ENCODE results near the gene ANAPC1.

Gene ANAPC1

DNA sequence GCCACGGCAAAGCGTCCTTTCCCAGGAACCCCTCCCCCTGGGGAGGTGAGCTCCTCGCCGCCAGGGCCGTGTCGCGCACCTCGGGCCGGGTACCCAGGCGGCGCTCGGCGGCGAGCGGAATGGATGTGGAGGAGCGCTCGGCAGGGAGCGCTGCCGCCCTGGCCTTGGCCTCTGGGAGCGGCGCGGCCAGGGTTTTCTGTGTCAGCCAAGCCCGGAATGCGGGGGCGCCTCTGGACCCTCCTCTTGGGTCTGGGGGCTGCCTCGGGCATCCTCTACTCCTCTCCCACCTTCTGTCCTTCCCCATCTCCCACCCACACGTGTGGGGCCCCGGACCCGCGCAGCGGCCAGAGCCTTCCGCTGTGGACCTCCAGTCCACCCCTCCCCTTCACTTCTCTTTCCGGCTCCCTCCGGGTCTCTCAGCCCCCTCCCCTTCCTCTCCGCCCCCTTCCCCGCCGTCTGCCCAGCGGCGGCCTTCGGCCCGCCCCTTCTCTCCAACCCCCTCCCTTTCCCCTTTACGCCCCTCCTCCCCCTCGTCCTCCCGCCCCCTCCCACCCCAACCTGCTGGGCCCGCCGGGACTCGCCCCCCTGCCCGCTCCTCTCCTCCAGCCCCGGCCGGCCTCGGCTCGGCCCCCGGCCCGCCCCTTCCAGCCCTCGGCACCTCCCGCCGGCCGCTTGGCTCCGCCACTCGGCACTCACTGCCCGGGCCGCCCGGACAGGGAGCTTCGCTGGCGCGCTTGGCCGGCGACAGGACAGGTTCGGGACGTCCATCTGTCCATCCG, 14.1 kb upstream of the ANAPC1 start, which contains the start of gene MERTK (continued):
- TF ChIP-seq, protein P1, sequence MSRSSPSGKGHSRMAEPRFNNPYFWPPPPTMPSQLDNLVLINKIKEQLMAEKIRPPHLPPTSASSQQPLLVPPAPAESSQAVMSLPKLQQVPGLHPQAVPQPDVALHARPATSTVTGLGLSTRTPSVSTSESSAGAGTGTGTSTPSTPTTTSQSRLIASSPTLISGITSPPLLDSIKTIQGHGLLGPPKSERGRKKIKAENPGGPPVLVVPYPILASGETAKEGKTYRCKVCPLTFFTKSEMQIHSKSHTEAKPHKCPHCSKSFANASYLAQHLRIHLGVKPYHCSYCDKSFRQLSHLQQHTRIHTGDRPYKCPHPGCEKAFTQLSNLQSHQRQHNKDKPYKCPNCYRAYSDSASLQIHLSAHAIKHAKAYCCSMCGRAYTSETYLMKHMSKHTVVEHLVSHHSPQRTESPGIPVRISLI (tag by site-specific recombination; IDR thresholded peaks at IDR 0.05): no peak
- TF ChIP-seq GFI1B (tag by site-specific recombination; IDR thresholded peaks at IDR 0.05) (no peak), ZBTB6 (tag by site-specific recombination; IDR thresholded peaks at IDR 0.05) (no peak), ZNF561 (tag by site-specific recombination; IDR thresholded peaks at IDR 0.05; ENCODE audit: borderline replicate concordance) (no peak), KLF17 (tag by site-specific recombination; IDR thresholded peaks at IDR 0.05) (peak; percentile 22; the same call in 1 of the 2 replicates), ZNF785 (tag by site-specific recombination; IDR thresholded peaks at IDR 0.05) (no peak), ZBTB11 (tag by site-specific recombination; conservative IDR thresholded peaks at IDR 0.05; ENCODE audit: low read depth) (peak; percentile 86), PRDM4 (tag by site-specific recombination; IDR thresholded peaks at IDR 0.05) (no peak), ZBTB8A (tag by site-specific recombination; IDR thresholded peaks at IDR 0.05) (no peak), ZNF311 (tag by site-specific recombination; IDR thresholded peaks at IDR 0.05; ENCODE audit: borderline replicate concordance) (no peak), ZNF660 (tag by site-specific recombination; IDR thresholded peaks at IDR 0.05) (peak; percentile 45), ZNF747 (tag by site-specific recombination; IDR thresholded peaks at IDR 0.05) (no peak), SETDB1 (IDR thresholded peaks at IDR 0.05; ENCODE audit: insufficient read length, low read length) (no peak), SP7 (tag by site-specific recombination; IDR thresholded peaks at IDR 0.05) (peak; percentile 22), ZNF16 (tag by site-specific recombination; IDR thresholded peaks at IDR 0.05; ENCODE audit: low read depth) (no peak)
- TF ChIP-seq, protein P2, sequence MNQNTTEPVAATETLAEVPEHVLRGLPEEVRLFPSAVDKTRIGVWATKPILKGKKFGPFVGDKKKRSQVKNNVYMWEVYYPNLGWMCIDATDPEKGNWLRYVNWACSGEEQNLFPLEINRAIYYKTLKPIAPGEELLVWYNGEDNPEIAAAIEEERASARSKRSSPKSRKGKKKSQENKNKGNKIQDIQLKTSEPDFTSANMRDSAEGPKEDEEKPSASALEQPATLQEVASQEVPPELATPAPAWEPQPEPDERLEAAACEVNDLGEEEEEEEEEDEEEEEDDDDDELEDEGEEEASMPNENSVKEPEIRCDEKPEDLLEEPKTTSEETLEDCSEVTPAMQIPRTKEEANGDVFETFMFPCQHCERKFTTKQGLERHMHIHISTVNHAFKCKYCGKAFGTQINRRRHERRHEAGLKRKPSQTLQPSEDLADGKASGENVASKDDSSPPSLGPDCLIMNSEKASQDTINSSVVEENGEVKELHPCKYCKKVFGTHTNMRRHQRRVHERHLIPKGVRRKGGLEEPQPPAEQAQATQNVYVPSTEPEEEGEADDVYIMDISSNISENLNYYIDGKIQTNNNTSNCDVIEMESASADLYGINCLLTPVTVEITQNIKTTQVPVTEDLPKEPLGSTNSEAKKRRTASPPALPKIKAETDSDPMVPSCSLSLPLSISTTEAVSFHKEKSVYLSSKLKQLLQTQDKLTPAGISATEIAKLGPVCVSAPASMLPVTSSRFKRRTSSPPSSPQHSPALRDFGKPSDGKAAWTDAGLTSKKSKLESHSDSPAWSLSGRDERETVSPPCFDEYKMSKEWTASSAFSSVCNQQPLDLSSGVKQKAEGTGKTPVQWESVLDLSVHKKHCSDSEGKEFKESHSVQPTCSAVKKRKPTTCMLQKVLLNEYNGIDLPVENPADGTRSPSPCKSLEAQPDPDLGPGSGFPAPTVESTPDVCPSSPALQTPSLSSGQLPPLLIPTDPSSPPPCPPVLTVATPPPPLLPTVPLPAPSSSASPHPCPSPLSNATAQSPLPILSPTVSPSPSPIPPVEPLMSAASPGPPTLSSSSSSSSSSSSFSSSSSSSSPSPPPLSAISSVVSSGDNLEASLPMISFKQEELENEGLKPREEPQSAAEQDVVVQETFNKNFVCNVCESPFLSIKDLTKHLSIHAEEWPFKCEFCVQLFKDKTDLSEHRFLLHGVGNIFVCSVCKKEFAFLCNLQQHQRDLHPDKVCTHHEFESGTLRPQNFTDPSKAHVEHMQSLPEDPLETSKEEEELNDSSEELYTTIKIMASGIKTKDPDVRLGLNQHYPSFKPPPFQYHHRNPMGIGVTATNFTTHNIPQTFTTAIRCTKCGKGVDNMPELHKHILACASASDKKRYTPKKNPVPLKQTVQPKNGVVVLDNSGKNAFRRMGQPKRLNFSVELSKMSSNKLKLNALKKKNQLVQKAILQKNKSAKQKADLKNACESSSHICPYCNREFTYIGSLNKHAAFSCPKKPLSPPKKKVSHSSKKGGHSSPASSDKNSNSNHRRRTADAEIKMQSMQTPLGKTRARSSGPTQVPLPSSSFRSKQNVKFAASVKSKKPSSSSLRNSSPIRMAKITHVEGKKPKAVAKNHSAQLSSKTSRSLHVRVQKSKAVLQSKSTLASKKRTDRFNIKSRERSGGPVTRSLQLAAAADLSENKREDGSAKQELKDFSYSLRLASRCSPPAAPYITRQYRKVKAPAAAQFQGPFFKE (tag by site-specific recombination; IDR thresholded peaks at IDR 0.05; ENCODE audit: borderline replicate concordance): no peak
- TF ChIP-seq, protein P3, sequence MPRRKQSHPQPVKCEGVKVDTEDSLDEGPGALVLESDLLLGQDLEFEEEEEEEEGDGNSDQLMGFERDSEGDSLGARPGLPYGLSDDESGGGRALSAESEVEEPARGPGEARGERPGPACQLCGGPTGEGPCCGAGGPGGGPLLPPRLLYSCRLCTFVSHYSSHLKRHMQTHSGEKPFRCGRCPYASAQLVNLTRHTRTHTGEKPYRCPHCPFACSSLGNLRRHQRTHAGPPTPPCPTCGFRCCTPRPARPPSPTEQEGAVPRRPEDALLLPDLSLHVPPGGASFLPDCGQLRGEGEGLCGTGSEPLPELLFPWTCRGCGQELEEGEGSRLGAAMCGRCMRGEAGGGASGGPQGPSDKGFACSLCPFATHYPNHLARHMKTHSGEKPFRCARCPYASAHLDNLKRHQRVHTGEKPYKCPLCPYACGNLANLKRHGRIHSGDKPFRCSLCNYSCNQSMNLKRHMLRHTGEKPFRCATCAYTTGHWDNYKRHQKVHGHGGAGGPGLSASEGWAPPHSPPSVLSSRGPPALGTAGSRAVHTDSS (tag by site-specific recombination; IDR thresholded peaks at IDR 0.05): no peak
- TF ChIP-seq, protein P4, sequence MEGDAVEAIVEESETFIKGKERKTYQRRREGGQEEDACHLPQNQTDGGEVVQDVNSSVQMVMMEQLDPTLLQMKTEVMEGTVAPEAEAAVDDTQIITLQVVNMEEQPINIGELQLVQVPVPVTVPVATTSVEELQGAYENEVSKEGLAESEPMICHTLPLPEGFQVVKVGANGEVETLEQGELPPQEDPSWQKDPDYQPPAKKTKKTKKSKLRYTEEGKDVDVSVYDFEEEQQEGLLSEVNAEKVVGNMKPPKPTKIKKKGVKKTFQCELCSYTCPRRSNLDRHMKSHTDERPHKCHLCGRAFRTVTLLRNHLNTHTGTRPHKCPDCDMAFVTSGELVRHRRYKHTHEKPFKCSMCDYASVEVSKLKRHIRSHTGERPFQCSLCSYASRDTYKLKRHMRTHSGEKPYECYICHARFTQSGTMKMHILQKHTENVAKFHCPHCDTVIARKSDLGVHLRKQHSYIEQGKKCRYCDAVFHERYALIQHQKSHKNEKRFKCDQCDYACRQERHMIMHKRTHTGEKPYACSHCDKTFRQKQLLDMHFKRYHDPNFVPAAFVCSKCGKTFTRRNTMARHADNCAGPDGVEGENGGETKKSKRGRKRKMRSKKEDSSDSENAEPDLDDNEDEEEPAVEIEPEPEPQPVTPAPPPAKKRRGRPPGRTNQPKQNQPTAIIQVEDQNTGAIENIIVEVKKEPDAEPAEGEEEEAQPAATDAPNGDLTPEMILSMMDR (tag by site-specific recombination; IDR thresholded peaks at IDR 0.05): peak; percentile 97

All from HEK293 (cell line).